Keratinocyte (primary cell): ENCODE measurements around the gene HK1.

ENCODE experiments used
- EZH2 ChIP-seq: IDR thresholded peaks from one replicate; pipeline ENCODE4 v1.6.1; 2012; ENCODE audit warnings: inconsistent platforms, mild to moderate bottlenecking, low read length, moderate library complexity
- TF ChIP-seq, protein P1 (sequence below), 3 experiments: IDR thresholded peaks in 1 of 3; conservative IDR thresholded peaks in 1 of 3; optimal IDR thresholded peaks in 1 of 3; 2 replicates in 2 of 3; 3 replicates in 1 of 3; pipeline versions ENCODE3 to v1.5.1; 2011; ENCODE audit warnings: low read length in 3 of 3, mild to moderate bottlenecking in 3 of 3, moderate library complexity in 2 of 3, control low read depth in 1 of 3, inconsistent platforms in 1 of 3; ENCODE audit not compliant: insufficient read depth in 2 of 3; ENCODE audit errors: extremely low read depth in 1 of 3

DNA sequence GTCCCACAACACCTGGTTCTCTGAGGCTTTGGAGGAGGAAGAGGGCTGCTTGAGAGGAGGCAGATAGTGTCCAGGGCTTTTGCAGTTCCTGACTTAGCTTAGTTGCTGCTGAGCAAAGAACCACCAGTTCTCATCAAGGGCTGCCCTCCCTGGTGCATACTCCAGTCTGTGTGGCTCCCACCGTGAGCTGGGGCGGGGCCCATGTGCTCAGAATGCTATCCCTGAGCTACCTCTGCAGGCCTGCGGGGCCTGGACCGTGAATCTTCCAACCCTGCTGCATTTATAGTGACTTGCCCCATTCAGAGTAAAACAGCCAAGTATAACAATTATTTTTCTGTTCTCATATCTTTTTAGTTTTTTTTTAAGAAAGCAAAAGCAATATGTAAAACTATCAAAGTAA lies 89.2 kb downstream of the HK1 start:
- TF ChIP-seq, protein P1, sequence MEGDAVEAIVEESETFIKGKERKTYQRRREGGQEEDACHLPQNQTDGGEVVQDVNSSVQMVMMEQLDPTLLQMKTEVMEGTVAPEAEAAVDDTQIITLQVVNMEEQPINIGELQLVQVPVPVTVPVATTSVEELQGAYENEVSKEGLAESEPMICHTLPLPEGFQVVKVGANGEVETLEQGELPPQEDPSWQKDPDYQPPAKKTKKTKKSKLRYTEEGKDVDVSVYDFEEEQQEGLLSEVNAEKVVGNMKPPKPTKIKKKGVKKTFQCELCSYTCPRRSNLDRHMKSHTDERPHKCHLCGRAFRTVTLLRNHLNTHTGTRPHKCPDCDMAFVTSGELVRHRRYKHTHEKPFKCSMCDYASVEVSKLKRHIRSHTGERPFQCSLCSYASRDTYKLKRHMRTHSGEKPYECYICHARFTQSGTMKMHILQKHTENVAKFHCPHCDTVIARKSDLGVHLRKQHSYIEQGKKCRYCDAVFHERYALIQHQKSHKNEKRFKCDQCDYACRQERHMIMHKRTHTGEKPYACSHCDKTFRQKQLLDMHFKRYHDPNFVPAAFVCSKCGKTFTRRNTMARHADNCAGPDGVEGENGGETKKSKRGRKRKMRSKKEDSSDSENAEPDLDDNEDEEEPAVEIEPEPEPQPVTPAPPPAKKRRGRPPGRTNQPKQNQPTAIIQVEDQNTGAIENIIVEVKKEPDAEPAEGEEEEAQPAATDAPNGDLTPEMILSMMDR (optimal IDR thresholded peaks at IDR 0.05 in 1 of 3, IDR thresholded peaks at IDR 0.05 in 1 of 3, conservative IDR thresholded peaks at IDR 0.05 in 1 of 3; ENCODE audit: extremely low read depth in 1 of 3, insufficient read depth in 2 of 3, low read length in 3 of 3), result no peak
- TF ChIP-seq EZH2, result no peak
